Uterus (tissue), 4 donors: ENCODE data around the gene TACSTD2. TPM values are rescaled to one million over a fixed set of nuclear protein-coding genes. Genes with fewer than 3 reads are reported as not detected.

Experiments used
- DNase-seq, 2 donors: peaks; one replicate each; pipeline ENCODE4 v3.0.0-alpha.2; 2019 to 2020
- H3K27ac ChIP-seq, 2 donors: fragments of 200-600 bp; sonication (generic); 1 replicate in 1 of 2; 2 replicates in 1 of 2; pipeline ENCODE4 v1.5.1; 2016 to 2018
- H3K27me3 ChIP-seq, 2 donors: fragments of 200-600 bp; sonication (generic); one replicate each; pipeline ENCODE4 v1.5.1; 2018 to 2019; ENCODE audit warnings: control low read depth in 1 of 2
- H3K36me3 ChIP-seq, 2 donors: fragments of 200-600 bp; sonication (generic); one replicate each; pipeline ENCODE4 v1.5.1; 2019; ENCODE audit warnings: control low read depth in 1 of 2
- H3K4me1 ChIP-seq, 2 donors: fragments of 200-600 bp; sonication (generic); one replicate each; pipeline ENCODE4 v1.5.1; 2018 to 2019; ENCODE audit warnings: control low read depth in 1 of 2
- H3K4me3 ChIP-seq, 2 donors: fragments of 200-600 bp; sonication (generic); 1 replicate in 1 of 2; 2 replicates in 1 of 2; pipeline ENCODE4 v1.5.1; 2018 to 2019; ENCODE audit warnings: mild to moderate bottlenecking in 1 of 2
- H3K9me3 ChIP-seq, 2 donors: fragments of 200-600 bp; sonication (generic); one replicate each; pipeline ENCODE4 v1.5.1; 2019; ENCODE audit warnings: control low read depth in 1 of 2
- POLR2A ChIP-seq, 2 donors: fragments of 450-650 bp; IDR thresholded peaks; one replicate each; pipeline ENCODE4 v1.6.1; 2016; ENCODE audit warnings: antibody characterized with exemption in 2 of 2, mild to moderate bottlenecking in 1 of 2, moderate library complexity in 1 of 2
- intact Hi-C: fragments of 100-400 bp; cut with DNase I; formaldehyde crosslinking; loops from one replicate; pipeline ENCODE4 v1.15.1; 2023; ENCODE audit warnings: low total_unique reads
- total RNA-seq, 4 donors: library from RNA; depleted of rRNA in 3 of 4; stranded (reverse); fragments of >200 nt in 3 of 4; gene quantifications; one replicate each; pipeline versions ENCODE4 v1.1.0 to v1.2.4, GENCODE V29; 2014 to 2023
- TF ChIP-seq, protein P1 (sequence below), 4 experiments: fragments of 200-600 bp in 2 of 4; fragments of 450-650 bp in 2 of 4; sonication (generic) in 2 of 4; IDR thresholded peaks; one replicate each; pipeline ENCODE4 v1.5.1; 2016 to 2019; ENCODE audit warnings: antibody characterized with exemption in 4 of 4, mild to moderate bottlenecking in 2 of 4, moderate library complexity in 1 of 4
- donor health status: DM: yes; HTN: yes; CAD: no.

The TACSTD2 gene
- total RNA-seq, 4 donors from 2014 or later = 0.26 to 24.8 (median 0.73) TPM; not detected in 1

DNA sequence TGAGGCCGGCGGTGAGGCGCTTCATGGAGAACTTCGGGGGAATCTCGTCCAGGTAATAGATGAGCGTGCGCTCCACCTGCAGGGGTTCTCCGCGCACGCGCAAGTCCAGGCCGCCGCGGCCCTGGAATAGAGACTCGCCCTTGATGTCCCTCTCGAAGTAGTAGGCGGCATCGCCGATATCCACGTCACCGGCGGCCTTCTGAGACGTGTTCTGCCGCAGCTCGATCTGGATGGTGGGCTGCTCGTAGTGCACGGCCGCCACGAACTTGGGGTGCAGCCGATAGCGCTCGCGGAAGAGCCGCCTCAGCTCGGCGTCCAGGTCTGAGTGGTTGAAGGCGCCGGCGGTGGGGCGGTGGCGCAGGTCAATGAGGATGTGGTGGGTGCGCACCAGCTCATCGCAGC is 726 bp downstream of the TACSTD2 start:
- TF ChIP-seq, protein P1, sequence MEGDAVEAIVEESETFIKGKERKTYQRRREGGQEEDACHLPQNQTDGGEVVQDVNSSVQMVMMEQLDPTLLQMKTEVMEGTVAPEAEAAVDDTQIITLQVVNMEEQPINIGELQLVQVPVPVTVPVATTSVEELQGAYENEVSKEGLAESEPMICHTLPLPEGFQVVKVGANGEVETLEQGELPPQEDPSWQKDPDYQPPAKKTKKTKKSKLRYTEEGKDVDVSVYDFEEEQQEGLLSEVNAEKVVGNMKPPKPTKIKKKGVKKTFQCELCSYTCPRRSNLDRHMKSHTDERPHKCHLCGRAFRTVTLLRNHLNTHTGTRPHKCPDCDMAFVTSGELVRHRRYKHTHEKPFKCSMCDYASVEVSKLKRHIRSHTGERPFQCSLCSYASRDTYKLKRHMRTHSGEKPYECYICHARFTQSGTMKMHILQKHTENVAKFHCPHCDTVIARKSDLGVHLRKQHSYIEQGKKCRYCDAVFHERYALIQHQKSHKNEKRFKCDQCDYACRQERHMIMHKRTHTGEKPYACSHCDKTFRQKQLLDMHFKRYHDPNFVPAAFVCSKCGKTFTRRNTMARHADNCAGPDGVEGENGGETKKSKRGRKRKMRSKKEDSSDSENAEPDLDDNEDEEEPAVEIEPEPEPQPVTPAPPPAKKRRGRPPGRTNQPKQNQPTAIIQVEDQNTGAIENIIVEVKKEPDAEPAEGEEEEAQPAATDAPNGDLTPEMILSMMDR (IDR thresholded peaks at IDR 0.05) = no peak
- no peak for TF ChIP-seq POLR2A (IDR thresholded peaks at IDR 0.05)
- DNase-seq = no peak
- Histone ChIP-seq H3K36me3 (no peaks in the 10 kb centered on the region), H3K4me3 (peak overlapping the region; percentile 5 to 19), H3K27ac (no peak overlapping the region), H3K27me3 (peaks cover 0 to 2% of the 10 kb centered on the region in 2 donors), H3K9me3 (no peaks in the 10 kb centered on the region), H3K4me1 (peaks cover 0 to 7% of the 10 kb centered on the region in 2 donors)
- intact Hi-C loops = no loop called here

DNA sequence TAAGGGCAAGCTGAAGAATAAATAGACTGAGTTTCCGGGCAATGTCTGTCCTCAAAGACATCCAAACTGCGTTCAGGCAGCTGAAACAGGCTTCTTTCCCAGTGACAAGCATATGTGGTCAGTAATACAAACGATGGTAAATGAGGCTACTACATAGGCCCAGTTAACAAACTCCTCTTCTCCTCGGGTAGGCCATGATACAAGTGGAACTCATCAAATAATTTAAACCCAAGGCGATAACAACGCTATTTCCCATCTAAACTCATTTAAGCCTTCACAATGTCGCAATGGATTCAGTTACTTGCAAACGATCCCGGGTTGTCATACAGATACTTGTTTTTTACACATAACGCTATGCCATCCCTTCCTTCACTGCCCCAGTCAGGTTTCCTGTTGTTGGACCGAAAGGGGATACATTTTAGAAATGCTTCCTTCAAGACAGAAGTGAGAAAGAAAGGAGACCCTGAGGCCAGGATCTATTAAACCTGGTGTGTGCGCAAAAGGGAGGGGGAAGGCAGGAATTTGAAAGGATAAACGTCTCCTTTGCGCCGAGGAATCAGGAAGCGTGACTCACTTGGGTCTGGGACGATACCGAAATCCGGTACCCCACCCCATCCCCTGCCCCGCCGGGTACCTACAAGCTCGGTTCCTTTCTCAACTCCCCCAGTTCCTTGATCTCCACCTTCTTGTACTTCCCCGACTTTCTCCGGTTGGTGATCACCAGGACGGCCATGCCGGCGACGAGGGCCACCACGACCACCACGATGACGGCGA is 1.3 kb downstream of the TACSTD2 start:
- no peaks in the 10 kb centered on the region for H3K36me3 ChIP-seq
- no peak overlapping the region for H3K27ac ChIP-seq
- no peak for TF ChIP-seq POLR2A (IDR thresholded peaks at IDR 0.05)
- TF ChIP-seq, protein P1 (IDR thresholded peaks at IDR 0.05) = no peak
- no peak for DNase-seq
- H3K27me3 ChIP-seq = peaks cover 0 to 2% of the 10 kb centered on the region in 2 donors
- no peaks in the 10 kb centered on the region for H3K9me3 ChIP-seq
- H3K4me1 ChIP-seq = peaks cover 0 to 7% of the 10 kb centered on the region in 2 donors
- intact Hi-C loops = no loop called here
- peak overlapping the region in 1 of 2 donors; percentile 19 for H3K4me3 ChIP-seq

DNA sequence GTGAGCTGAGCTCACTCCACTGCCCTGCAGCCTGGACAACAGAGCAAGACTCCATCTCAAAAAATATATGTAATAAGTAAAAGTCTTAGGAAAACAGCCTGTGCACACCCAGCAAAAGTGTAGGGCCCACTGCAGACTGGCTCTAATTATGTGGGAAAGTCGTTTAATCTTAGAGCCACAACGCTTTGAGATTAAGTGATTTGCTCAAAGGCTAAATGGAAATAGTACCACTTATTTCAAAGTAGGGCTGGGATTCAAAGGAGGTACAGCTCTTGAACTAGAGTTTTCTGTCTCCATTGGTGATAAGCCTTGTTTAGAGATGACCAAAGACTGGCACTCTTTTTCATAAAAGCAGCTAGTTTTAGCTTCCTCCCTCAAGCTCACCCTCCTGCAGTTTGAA is 2.2 kb downstream of the TACSTD2 start:
- Histone ChIP-seq H3K4me3 (no peak overlapping the region), H3K36me3 (no peaks in the 10 kb centered on the region), H3K9me3 (no peaks in the 10 kb centered on the region), H3K27ac (no peak overlapping the region), H3K4me1 (peaks cover 0 to 7% of the 10 kb centered on the region in 2 donors), H3K27me3 (peaks cover 0 to 2% of the 10 kb centered on the region in 2 donors)
- no peak for DNase-seq
- TF ChIP-seq POLR2A (IDR thresholded peaks at IDR 0.05) = no peak
- TF ChIP-seq, protein P1 (IDR thresholded peaks at IDR 0.05) = no peak
- intact Hi-C loops = no loop called here

GRCh38 chr1:58573705-58574591 is 3.1 kb downstream of the TACSTD2 start:
- Histone ChIP-seq H3K4me3 (no peak overlapping the region), H3K4me1 (peaks cover 0 to 7% of the 10 kb centered on the region in 2 donors), H3K27me3 (peaks cover 0 to 2% of the 10 kb centered on the region in 2 donors), H3K36me3 (no peaks in the 10 kb centered on the region), H3K9me3 (no peaks in the 10 kb centered on the region), H3K27ac (no peak overlapping the region)
- no peak for TF ChIP-seq POLR2A (IDR thresholded peaks at IDR 0.05)
- TF ChIP-seq, protein P1 (IDR thresholded peaks at IDR 0.05) = no peak
- DNase-seq = no peak
- intact Hi-C loops = no loop called here

GRCh38 chr1:58573138-58573537 is 3.9 kb downstream of the TACSTD2 start:
- H3K27ac ChIP-seq = no peak overlapping the region
- H3K4me1 ChIP-seq = peaks cover 0 to 7% of the 10 kb centered on the region in 2 donors
- intact Hi-C loops = no loop called here
- DNase-seq = no peak
- TF ChIP-seq, protein P1 (IDR thresholded peaks at IDR 0.05) = no peak
- no peak for TF ChIP-seq POLR2A (IDR thresholded peaks at IDR 0.05)
- no peak overlapping the region for H3K4me3 ChIP-seq
- peaks cover 0 to 2% of the 10 kb centered on the region in 2 donors for H3K27me3 ChIP-seq
- H3K36me3 ChIP-seq = no peaks in the 10 kb centered on the region
- H3K9me3 ChIP-seq = no peaks in the 10 kb centered on the region
